Colonic mucosa (tissue), 4 donors: Measurements from ENCODE around the gene TMCC2. TPM values are rescaled to one million over a fixed set of nuclear protein-coding genes. Genes with fewer than 3 reads are reported as not detected.

Experiments
- DNase-seq: peaks from one replicate; pipeline ENCODE4 v3.0.0-alpha.2; 2020
- H3K27ac ChIP-seq: fragments of 200-600 bp; one replicate; pipeline ENCODE4 v1.8.0; 2021
- H3K27me3 ChIP-seq: fragments of 200-600 bp; one replicate; pipeline ENCODE4 v1.8.0; 2021
- H3K36me3 ChIP-seq: fragments of 200-600 bp; one replicate; pipeline ENCODE4 v1.8.0; 2021
- H3K4me1 ChIP-seq: fragments of 200-600 bp; one replicate; pipeline ENCODE4 v1.8.0; 2021; ENCODE audit warnings: mild to moderate bottlenecking
- H3K4me3 ChIP-seq: fragments of 200-600 bp; one replicate; pipeline ENCODE4 v1.8.0; 2021
- H3K9ac ChIP-seq, 2 donors: one replicate each; pipeline ENCODE4 v1.7.0; 2013; ENCODE audit warnings: control low read depth in 2 of 2, low read depth in 2 of 2, low read length in 2 of 2
- H3K9me3 ChIP-seq: fragments of 200-600 bp; one replicate; pipeline ENCODE4 v1.8.0; 2021
- CTCF ChIP-seq: fragments of 200-600 bp; IDR thresholded peaks from one replicate; pipeline ENCODE4 v1.8.0; 2022; ENCODE audit warnings: antibody characterized with exemption, mild to moderate bottlenecking
- intact Hi-C: fragments of 100-400 bp; cut with DNase I; formaldehyde crosslinking; loops from one replicate; pipeline ENCODE4 v1.14.1; 2022
- total RNA-seq, 2 donors: library from RNA; stranded (reverse); fragmentation: NEBNext Ultra II Directional in 1 of 2; extraction: Animal tissue kit (Norgen Biotek cat#: 25700) in 1 of 2; gene quantifications; one replicate each; pipeline ENCODE4 v1.2.1, GENCODE V29; 2021
- donor health status: healthy.
- donor health status: DM: no; HTN: no; CAD: no.
- donor health status: DM: no; HTN: no; CAD: no.

Gene TMCC2
- total RNA-seq, 2 donors from 2014 or later, result 0.25 to 0.88 TPM

- peaks cover 6% of the 10 kb centered on the region for H3K27me3 ChIP-seq
- intact Hi-C loops, result no loop called here
- no peaks in the 10 kb centered on the region for H3K9me3 ChIP-seq
- no peak for TF ChIP-seq CTCF
- no peak overlapping the region for H3K9ac ChIP-seq
- no peaks in the 10 kb centered on the region for H3K36me3 ChIP-seq
- DNase-seq, result no peak
- peaks cover 14% of the 10 kb centered on the region for H3K4me1 ChIP-seq
- H3K27ac ChIP-seq, result no peak overlapping the region
- no peak overlapping the region for H3K4me3 ChIP-seq
These were observed 3.0 kb upstream of the TMCC2 start for GRCh38 chr1:205224736-205225135.

- no peak for DNase-seq
- Histone ChIP-seq H3K9me3 (no peaks in the 10 kb centered on the region), H3K27ac (no peak overlapping the region), H3K4me1 (peaks cover 18% of the 10 kb centered on the region), H3K4me3 (no peak overlapping the region), H3K27me3 (peaks cover 6% of the 10 kb centered on the region), H3K36me3 (no peaks in the 10 kb centered on the region), H3K9ac (no peak overlapping the region)
- intact Hi-C loops, result no loop called here
- TF ChIP-seq CTCF, result no peak
These were observed 1.6 kb upstream of the TMCC2 start for GRCh38 chr1:205225901-205226765.

GRCh38 chr1:205226868-205227583 lies 720 bp upstream of the TMCC2 start:
- TF ChIP-seq CTCF, result no peak
- DNase-seq, result no peak
- peak overlapping the region; percentile 28 to 67 for H3K9ac ChIP-seq
- intact Hi-C loops, result no loop called here
- no peak overlapping the region for H3K27ac ChIP-seq
- peaks cover 6% of the 10 kb centered on the region for H3K27me3 ChIP-seq
- H3K4me3 ChIP-seq, result peak overlapping the region; percentile 49
- no peaks in the 10 kb centered on the region for H3K9me3 ChIP-seq
- no peaks in the 10 kb centered on the region for H3K36me3 ChIP-seq
- peaks cover 18% of the 10 kb centered on the region for H3K4me1 ChIP-seq

- Histone ChIP-seq H3K9ac (peak overlapping the region; percentile 16 to 46), H3K4me3 (peak overlapping the region; percentile 35), H3K27me3 (peaks cover 6% of the 10 kb centered on the region), H3K36me3 (no peaks in the 10 kb centered on the region), H3K4me1 (peaks cover 18% of the 10 kb centered on the region), H3K27ac (no peak overlapping the region), H3K9me3 (no peaks in the 10 kb centered on the region)
- DNase-seq, result no peak
- intact Hi-C loops, result no loop called here
- TF ChIP-seq CTCF, result no peak
These were observed 361 bp downstream of the TMCC2 start for GRCh38 chr1:205228093-205228521.

GRCh38 chr1:205229399-205229871 lies 1.7 kb downstream of the TMCC2 start:
- TF ChIP-seq CTCF, result no peak
- H3K4me1 ChIP-seq, result peaks cover 18% of the 10 kb centered on the region
- H3K9me3 ChIP-seq, result no peaks in the 10 kb centered on the region
- no peak overlapping the region for H3K9ac ChIP-seq
- peak; percentile 60 for DNase-seq
- peaks cover 6% of the 10 kb centered on the region for H3K27me3 ChIP-seq
- no peaks in the 10 kb centered on the region for H3K36me3 ChIP-seq
- no peak overlapping the region for H3K27ac ChIP-seq
- no peak overlapping the region for H3K4me3 ChIP-seq
- intact Hi-C loops, result no loop called here
